GM18951 (cell line): ENCODE data around the gene VPREB1.
"Not testable (repeated sequence)": the region's sequence is repeated elsewhere in the genome, so short reads cannot be mapped to it uniquely, and the experiment has no call there.

ENCODE experiments used
- in situ Hi-C: fragments of 300-500 bp; cut with MboI; formaldehyde crosslinking; loops from one replicate; pipeline ENCODE4 v1.12.0; 2022; ENCODE audit warnings: low sequenced_read_pairs, mixed read lengths, inconsistent platforms; ENCODE audit not compliant: unreplicated experiment

VPREB1 gene

DNA sequence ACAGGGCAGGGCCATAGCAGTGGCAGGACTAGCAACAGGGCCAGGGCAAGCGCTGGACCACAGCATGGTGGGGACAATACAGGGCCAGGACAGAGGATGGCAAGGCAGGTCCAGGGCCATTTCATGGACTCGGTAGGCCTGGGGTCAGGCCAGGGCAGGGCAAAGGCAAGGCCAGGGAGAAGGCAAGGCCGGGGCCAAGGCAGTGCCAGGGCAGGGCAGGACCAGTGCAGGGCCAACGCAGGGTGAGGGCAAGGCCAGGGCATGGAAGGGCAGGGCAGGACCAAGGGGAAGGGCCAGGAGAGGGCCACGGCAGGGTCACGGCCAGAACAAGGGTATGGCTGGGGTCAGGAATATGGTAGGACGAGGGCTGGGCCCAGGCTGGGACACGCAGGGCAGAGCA lies 45.1 kb downstream of the VPREB1 start:
- in situ Hi-C loops = not testable (repeated sequence)

DNA sequence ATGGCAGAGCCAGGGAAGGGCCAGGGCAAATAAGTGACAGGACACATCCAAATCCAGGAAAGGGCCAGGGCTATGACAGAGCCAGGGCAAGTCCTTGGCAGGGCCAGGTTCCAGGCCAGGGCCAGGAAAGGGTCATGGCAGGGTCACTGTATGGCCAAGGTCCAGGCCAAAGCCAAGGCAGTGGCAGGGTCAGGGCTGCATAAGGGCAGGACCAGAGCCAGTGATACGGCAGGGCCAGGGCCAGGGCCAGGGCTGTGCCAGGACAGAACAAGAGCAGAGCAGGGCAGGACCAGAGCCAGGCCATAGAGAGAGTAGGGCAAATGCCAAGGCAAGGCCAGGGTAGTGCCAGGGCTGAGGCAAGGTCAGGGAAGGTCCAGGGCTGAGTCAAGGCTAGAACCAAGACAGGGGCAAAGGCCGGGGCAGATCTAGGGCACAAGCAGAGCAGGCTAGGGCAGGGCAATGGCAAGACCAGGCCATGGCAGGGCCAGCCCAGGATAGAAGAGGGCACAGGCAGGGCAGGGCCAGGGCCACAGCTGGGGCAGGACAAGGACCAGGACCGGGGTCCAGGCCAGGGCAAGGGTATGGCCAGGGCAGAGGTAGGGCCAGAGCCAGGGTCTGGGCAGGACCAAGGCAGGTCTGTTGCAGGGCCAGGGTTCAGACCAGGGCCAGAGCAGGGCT lies 46.7 kb downstream of the VPREB1 start:
- in situ Hi-C loops = not testable (repeated sequence)

DNA sequence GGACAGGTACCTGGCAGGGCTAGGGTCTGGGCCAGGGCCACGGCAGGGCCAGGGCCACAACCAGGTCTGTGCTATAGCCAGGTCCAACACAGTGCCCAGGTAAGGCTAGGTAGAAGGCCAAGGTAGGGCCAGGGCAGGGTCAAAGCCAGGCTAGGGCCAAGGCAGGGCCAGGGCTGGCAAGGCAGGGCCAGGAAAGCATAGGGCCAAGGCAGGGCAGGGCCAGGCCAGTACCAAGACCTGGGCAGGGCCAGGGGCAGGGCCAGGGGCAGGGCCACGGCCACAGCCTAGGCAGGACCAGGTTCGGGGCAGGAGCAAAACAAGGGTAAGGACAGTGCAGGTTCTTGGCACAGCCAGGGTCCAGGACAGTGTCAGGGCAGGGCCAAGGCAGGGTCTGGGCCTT lies 48.1 kb downstream of the VPREB1 start:
- in situ Hi-C loops = not testable (repeated sequence)

DNA sequence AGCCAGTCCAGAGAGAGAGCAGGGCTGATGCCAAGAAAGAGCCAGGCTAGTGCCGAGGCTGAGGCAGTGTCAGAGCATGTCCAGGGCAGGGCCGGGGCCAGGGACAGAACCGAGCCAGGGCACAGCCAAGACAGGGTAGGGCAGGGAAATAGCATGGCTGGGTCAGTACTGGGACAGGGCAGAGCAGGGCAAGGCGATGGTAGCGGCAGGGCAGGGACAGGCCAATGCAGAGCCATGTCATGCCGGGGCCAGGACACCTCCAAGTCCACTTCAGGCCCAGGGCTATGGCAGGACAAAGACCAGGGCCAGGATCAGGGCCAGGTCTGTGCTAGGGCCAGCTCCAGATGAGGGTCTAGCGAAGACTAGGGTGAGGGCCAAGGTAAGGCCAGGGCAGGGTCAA lies 48.9 kb downstream of the VPREB1 start:
- in situ Hi-C loops = not testable (repeated sequence)

DNA sequence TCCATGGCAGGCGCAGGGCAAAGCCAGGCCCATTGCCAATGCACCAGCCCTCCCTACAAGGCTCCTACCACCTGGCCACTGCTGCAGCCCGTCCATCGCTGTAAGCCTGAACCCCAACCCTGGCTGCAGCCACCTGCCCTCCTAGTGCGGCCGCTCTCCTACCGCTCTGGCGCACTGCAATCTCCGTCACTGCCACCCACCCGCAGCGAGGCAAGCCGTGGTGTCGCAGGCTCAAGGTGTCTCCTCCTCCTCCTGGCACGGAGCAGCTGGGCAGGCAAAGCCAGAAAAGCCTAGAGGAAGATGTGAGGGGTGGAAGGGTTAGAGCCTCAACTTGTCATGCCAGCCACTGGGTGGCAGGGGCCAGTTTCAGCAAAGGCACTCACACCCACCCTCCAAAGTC lies 50.1 kb downstream of the VPREB1 start:
- in situ Hi-C loops = not testable (repeated sequence)
